K562 (cell line): ENCODE results near the gene PTBP3. TPM values are rescaled to one million over a fixed set of nuclear protein-coding genes. Genes with fewer than 3 reads are reported as not detected.

ENCODE experiments used
- CEBPG ChIP-seq, 3 experiments: fragments of 200-800 bp in 1 of 3; sonication (Bioruptor generic) in 1 of 3; sonication (generic) in 1 of 3; formaldehyde crosslinking in 1 of 3; IDR thresholded peaks in 2 of 3; conservative IDR thresholded peaks in 1 of 3; 2 replicates each; pipeline versions ENCODE4 v1.6.1 to v1.8.0; 2016 to 2022; ENCODE audit warnings: missing compliant biosample characterization in 2 of 3, missing genetic modification characterization in 2 of 3, mild to moderate bottlenecking in 1 of 3, missing genetic modification reagents in 1 of 3
- HEY1 ChIP-seq: fragments of 250-450 bp; sonication (Bioruptor Pico); IDR thresholded peaks from 2 replicates; pipeline ENCODE4 v1.5.0; 2020; ENCODE audit warnings: mild to moderate bottlenecking, moderate library complexity, borderline replicate concordance
- MAFG ChIP-seq: fragments of 450-650 bp; conservative IDR thresholded peaks from 2 replicates; pipeline ENCODE4 v1.6.1; 2016; ENCODE audit warnings: missing genetic modification characterization, missing compliant biosample characterization
- MXI1 ChIP-seq: IDR thresholded peaks from 2 replicates; pipeline ENCODE4 v1.6.1; 2011; ENCODE audit warnings: low read depth, mild to moderate bottlenecking, improper control_type of control experiment, low read length
- NFYB ChIP-seq: IDR thresholded peaks from 2 replicates; pipeline ENCODE4 v1.6.1; 2011; ENCODE audit warnings: mild to moderate bottlenecking, moderate library complexity; ENCODE audit not compliant: insufficient read length; ENCODE audit errors: extremely low read depth
- PHF8 ChIP-seq: fragments of 200-600 bp; sonication (generic); IDR thresholded peaks from 2 replicates; pipeline ENCODE4 v1.6.1; 2012; ENCODE audit warnings: mixed run types, mild to moderate bottlenecking, inconsistent platforms, low read length, moderate library complexity, borderline replicate concordance
- SIN3B ChIP-seq: fragments of 450-650 bp; IDR thresholded peaks from 2 replicates; pipeline ENCODE4 v1.6.1; 2017; ENCODE audit warnings: low read depth, mild to moderate bottlenecking, moderate library complexity
- TAF1 ChIP-seq: IDR thresholded peaks from 2 replicates; pipeline ENCODE4 v1.6.1; 2011; ENCODE audit warnings: mild to moderate bottlenecking, low read length, moderate library complexity; ENCODE audit not compliant: insufficient read depth, control insufficient read depth, severe bottlenecking; ENCODE audit errors: extremely low read depth
- ZNF197 ChIP-seq: fragments of 200-800 bp; sonication (Bioruptor generic); IDR thresholded peaks from 2 replicates; pipeline ENCODE4 v1.6.1; 2016; ENCODE audit warnings: low read depth, missing genetic modification characterization, missing compliant biosample characterization
- ZNF274 ChIP-seq: IDR thresholded peaks from 2 replicates; pipeline ENCODE4 v1.6.1; 2011; ENCODE audit warnings: low read depth, mild to moderate bottlenecking, low read length, moderate library complexity, borderline replicate concordance
- ZNF707 ChIP-seq: fragments of 250-450 bp; sonication (Bioruptor Pico); conservative IDR thresholded peaks from 2 replicates; pipeline ENCODE4 v1.8.0; 2022; ENCODE audit warnings: inconsistent platforms, mild to moderate bottlenecking, moderate library complexity
- polyA plus RNA-seq, 8 experiments: library from polyadenylated mRNA; depleted of rRNA in 4 of 8; stranded (reverse) in 5 of 8; unstranded in 3 of 8; fragments of >200 nt; fragmentation: Nextera tagmentation in 2 of 8; fragmentation: Illumina TruSeq in 1 of 8; extraction: Ambion mirVana in 2 of 8; extraction: Trizol in 1 of 8; gene quantifications; 2 replicates each; pipeline versions ENCODE4 v1.2.1 to v1.2.3, GENCODE V29; 2011 to 2014; ENCODE audit warnings: inconsistent platforms in 1 of 8, missing spikeins in 1 of 8
- total RNA-seq, 7 experiments: library from RNA; depleted of rRNA in 6 of 7; stranded (reverse); fragments of >200 nt in 6 of 7; fragmentation: Illumina TruSeq in 2 of 7; extraction: Trizol in 2 of 7; gene quantifications; 2 replicates each; pipeline versions ENCODE4 v1.2.1 to v1.2.3, GENCODE V29; 2011 to 2021; ENCODE audit warnings: low replicate concordance in 1 of 7
- TF ChIP-seq, protein P1 (sequence below): fragments of 250-450 bp; sonication (Bioruptor Pico); IDR thresholded peaks from 2 replicates; pipeline ENCODE4 v1.8.0; 2021; ENCODE audit warnings: borderline replicate concordance, mild to moderate bottlenecking, moderate library complexity; ENCODE audit not compliant: poor library complexity, severe bottlenecking
- TF ChIP-seq, protein P2 (sequence below): IDR thresholded peaks from 3 replicates; pipeline ENCODE4 v1.6.1; 2011; ENCODE audit warnings: borderline replicate concordance, mild to moderate bottlenecking; ENCODE audit not compliant: insufficient read length, insufficient read depth
- TF ChIP-seq, protein P3 (sequence below), 3 experiments: fragments of 200-800 bp in 1 of 3; sonication (Bioruptor generic) in 1 of 3; sonication (generic) in 1 of 3; formaldehyde crosslinking in 1 of 3; IDR thresholded peaks; 2 replicates each; pipeline versions ENCODE4 v1.6.1 to v1.8.0; 2016 to 2022; ENCODE audit warnings: mild to moderate bottlenecking in 2 of 3, missing compliant biosample characterization in 2 of 3, missing genetic modification characterization in 2 of 3, missing genetic modification reagents in 1 of 3
- TF ChIP-seq, protein P4 (sequence below): fragments of 450-650 bp; IDR thresholded peaks from 2 replicates; pipeline ENCODE4 v1.6.1; 2014; ENCODE audit warnings: low read depth, mild to moderate bottlenecking, moderate library complexity, borderline replicate concordance
- TF ChIP-seq, protein P5 (sequence below), 2 experiments: IDR thresholded peaks; 2 replicates each; pipeline ENCODE4 v1.6.1; 2012; ENCODE audit warnings: improper control_type of control experiment in 2 of 2, low read depth in 2 of 2, low read length in 2 of 2, borderline replicate concordance in 1 of 2

Gene PTBP3
- total and polyA plus RNA-seq, 9 of the 15 experiments (the other 6 are each of a cell fraction or from before 2014, with no cell fraction given): 22.4 to 132 (median 68.0) TPM

DNA sequence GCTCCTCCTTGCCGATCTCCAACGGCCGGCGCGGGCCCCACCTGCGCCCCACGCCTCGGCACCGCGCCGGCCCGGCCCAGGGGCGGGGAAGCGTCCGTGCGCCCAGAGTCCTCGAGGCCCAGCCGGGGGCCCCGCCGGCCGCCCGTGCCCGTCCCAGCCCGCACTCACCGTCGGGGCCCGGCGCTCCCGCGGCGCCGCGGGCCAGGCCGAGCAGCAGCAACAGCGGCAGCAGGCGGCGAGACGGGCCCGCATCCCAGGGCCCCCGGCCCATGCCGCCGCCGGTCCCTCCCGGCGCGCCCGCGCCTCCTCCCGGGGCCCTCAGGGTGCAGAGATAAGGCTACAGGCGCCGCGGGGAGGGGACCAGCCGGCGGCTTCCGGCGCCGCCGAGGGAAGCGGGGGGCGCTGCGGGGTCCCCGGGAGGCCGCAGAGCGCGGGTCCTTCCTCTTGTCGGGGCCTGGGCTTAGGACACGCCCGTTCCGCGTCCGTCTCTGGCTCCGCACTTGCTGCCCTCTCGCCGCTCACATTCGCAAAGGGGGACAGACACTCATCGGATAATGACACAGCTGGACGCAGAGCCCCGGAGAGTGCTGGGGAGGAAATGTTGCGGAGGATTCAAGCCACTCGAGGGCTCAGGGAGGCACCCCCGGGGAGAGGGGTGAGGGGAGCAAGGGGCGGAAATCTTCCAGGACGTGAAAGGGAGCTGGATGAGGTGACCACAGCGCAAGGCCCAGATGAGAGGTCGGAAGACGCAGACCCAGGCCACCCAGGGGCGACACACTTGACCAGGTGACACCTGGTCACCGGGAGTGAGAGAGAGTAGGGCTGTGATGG lies 158.2 kb downstream of the PTBP3 start, which contains the start of gene SUSD1 (continued):
- no peak for TF ChIP-seq MXI1
- TF ChIP-seq, protein P1, sequence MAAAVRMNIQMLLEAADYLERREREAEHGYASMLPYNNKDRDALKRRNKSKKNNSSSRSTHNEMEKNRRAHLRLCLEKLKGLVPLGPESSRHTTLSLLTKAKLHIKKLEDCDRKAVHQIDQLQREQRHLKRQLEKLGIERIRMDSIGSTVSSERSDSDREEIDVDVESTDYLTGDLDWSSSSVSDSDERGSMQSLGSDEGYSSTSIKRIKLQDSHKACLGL (CRISPR knock-in tag): no peak
- TF ChIP-seq SIN3B: no peak
- TF ChIP-seq, protein P2, sequence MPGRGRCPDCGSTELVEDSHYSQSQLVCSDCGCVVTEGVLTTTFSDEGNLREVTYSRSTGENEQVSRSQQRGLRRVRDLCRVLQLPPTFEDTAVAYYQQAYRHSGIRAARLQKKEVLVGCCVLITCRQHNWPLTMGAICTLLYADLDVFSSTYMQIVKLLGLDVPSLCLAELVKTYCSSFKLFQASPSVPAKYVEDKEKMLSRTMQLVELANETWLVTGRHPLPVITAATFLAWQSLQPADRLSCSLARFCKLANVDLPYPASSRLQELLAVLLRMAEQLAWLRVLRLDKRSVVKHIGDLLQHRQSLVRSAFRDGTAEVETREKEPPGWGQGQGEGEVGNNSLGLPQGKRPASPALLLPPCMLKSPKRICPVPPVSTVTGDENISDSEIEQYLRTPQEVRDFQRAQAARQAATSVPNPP: no peak
- TF ChIP-seq, protein P3, sequence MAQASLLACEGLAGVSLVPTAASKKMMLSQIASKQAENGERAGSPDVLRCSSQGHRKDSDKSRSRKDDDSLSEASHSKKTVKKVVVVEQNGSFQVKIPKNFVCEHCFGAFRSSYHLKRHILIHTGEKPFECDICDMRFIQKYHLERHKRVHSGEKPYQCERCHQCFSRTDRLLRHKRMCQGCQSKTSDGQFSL (CRISPR knock-in tag; IDR thresholded peaks at IDR 0.05): peak; percentile 79; the same call in 1 of the 2 replicates
- TF ChIP-seq, protein P3 (tag; IDR thresholded peaks at IDR 0.05): no peak
- TF ChIP-seq MAFG: no peak
- TF ChIP-seq, protein P4, sequence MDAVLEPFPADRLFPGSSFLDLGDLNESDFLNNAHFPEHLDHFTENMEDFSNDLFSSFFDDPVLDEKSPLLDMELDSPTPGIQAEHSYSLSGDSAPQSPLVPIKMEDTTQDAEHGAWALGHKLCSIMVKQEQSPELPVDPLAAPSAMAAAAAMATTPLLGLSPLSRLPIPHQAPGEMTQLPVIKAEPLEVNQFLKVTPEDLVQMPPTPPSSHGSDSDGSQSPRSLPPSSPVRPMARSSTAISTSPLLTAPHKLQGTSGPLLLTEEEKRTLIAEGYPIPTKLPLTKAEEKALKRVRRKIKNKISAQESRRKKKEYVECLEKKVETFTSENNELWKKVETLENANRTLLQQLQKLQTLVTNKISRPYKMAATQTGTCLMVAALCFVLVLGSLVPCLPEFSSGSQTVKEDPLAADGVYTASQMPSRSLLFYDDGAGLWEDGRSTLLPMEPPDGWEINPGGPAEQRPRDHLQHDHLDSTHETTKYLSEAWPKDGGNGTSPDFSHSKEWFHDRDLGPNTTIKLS: no peak
- TF ChIP-seq NFYB: no peak
- peak; percentile 67 for TF ChIP-seq TAF1
- no peak for TF ChIP-seq ZNF274
- no peak for TF ChIP-seq HEY1 (CRISPR knock-in tag)
- peak; percentile 77; the same call in 1 of the 2 replicates for TF ChIP-seq PHF8
- TF ChIP-seq, protein P5, sequence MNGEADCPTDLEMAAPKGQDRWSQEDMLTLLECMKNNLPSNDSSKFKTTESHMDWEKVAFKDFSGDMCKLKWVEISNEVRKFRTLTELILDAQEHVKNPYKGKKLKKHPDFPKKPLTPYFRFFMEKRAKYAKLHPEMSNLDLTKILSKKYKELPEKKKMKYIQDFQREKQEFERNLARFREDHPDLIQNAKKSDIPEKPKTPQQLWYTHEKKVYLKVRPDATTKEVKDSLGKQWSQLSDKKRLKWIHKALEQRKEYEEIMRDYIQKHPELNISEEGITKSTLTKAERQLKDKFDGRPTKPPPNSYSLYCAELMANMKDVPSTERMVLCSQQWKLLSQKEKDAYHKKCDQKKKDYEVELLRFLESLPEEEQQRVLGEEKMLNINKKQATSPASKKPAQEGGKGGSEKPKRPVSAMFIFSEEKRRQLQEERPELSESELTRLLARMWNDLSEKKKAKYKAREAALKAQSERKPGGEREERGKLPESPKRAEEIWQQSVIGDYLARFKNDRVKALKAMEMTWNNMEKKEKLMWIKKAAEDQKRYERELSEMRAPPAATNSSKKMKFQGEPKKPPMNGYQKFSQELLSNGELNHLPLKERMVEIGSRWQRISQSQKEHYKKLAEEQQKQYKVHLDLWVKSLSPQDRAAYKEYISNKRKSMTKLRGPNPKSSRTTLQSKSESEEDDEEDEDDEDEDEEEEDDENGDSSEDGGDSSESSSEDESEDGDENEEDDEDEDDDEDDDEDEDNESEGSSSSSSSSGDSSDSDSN (IDR thresholded peaks at IDR 0.05; ENCODE audit: borderline replicate concordance in 1 of 2, low read depth in 2 of 2, low read length in 2 of 2): peak; percentile 53 to 93; a peak in 2 of 4 replicates
- TF ChIP-seq CEBPG (CRISPR knock-in tag; IDR thresholded peaks at IDR 0.05): no peak
- no peak for TF ChIP-seq CEBPG (tag; conservative IDR thresholded peaks at IDR 0.05 in 1 of 2, IDR thresholded peaks at IDR 0.05 in 1 of 2)
- TF ChIP-seq ZNF707 (CRISPR knock-in tag): no peak
- 0 out of 2 replicates have a peak, but pooled peaks have one; percentile 36 for TF ChIP-seq ZNF197 (CRISPR knock-in tag)
